Dermis blood vessel endothelial cell (primary cell): ENCODE data around the gene CABP4. TPM values are rescaled to one million over a fixed set of nuclear protein-coding genes. Genes with fewer than 3 reads are reported as not detected.

Experiments
- DNase-seq: peaks from one replicate; pipeline ENCODE4 v3.0.0; 2010
- total RNA-seq: library from RNA; depleted of rRNA; stranded (reverse); fragments of >200 nt; gene quantifications from 2 replicates; pipeline ENCODE4 v1.2.3, GENCODE V29; 2014

Gene CABP4
- total RNA-seq = 1.0 and 4.9 TPM in 2 replicates

GRCh38 chr11:67455054-67455453, at the start of gene CABP4:
TSS of gene CABP4 (plus strand) at chr11:67455354. CDS start at chr11:67455424, 70 bp downstream.
- no peak for DNase-seq

- DNase-seq = no peak
Observed at GRCh38 chr11:67405688-67406339, 49.3 kb upstream of the CABP4 start.

GRCh38 chr11:67406420-67406968, 48.7 kb upstream of the CABP4 start:
- no peak for DNase-seq

- no peak for DNase-seq
Observed at GRCh38 chr11:67406969-67407687, 48.0 kb upstream of the CABP4 start.

- DNase-seq = no peak
Observed at GRCh38 chr11:67407688-67408163, 47.4 kb upstream of the CABP4 start.

GRCh38 chr11:67408437-67409200, 46.5 kb upstream of the CABP4 start:
- no peak for DNase-seq

- DNase-seq = no peak
Observed at GRCh38 chr11:67409261-67409666, 45.9 kb upstream of the CABP4 start.

GRCh38 chr11:67409781-67410368, 45.3 kb upstream of the CABP4 start:
- DNase-seq = no peak

- DNase-seq = no peak
Observed at GRCh38 chr11:67410369-67410831, 44.8 kb upstream of the CABP4 start.

GRCh38 chr11:67410984-67411784, 44.0 kb upstream of the CABP4 start:
- DNase-seq = no peak

GRCh38 chr11:67411785-67412152, 43.4 kb upstream of the CABP4 start:
- no peak for DNase-seq

GRCh38 chr11:67412495-67413179, 42.5 kb upstream of the CABP4 start:
- no peak for DNase-seq

- no peak for DNase-seq
Observed at GRCh38 chr11:67413266-67413849, 41.8 kb upstream of the CABP4 start.

GRCh38 chr11:67415501-67416304, 39.5 kb upstream of the CABP4 start, which contains the start of gene CARNS1:
TSS of gene CARNS1 (plus strand) at chr11:67415678. CDS start at chr11:67416200, 522 bp downstream.
- no peak for DNase-seq

- peak; percentile 36 for DNase-seq
Observed at GRCh38 chr11:67416416-67417335, 38.5 kb upstream of the CABP4 start.

- DNase-seq = no peak
Observed at GRCh38 chr11:67417425-67417824, 37.7 kb upstream of the CABP4 start.

- DNase-seq = no peak
Observed at GRCh38 chr11:67418476-67419281, 36.5 kb upstream of the CABP4 start.
